ENCODE data around the gene MRTFB. TPM values are rescaled to one million over a fixed set of nuclear protein-coding genes. Genes with fewer than 3 reads are reported as not detected.

Gene MRTFB
- total and polyA plus RNA-seq, 2 donors (not counting 3 experiments of a cell fraction or from before 2014, with no cell fraction given), result 19.6 to 49.5 TPM

- no peak overlapping the region for H3K9ac ChIP-seq (replicated peaks; ENCODE audit: extremely low read depth, insufficient read depth, low read length)
- no peaks in the 10 kb centered on the region for H3K9me3 ChIP-seq (replicated peaks; ENCODE audit: control insufficient read depth, insufficient read depth, low read length)
- H3K9me1 ChIP-seq (replicated peaks; ENCODE audit: control insufficient read depth, extremely low read depth, insufficient read depth, low read length), result no peaks in the 10 kb centered on the region
- ChIA-PET CTCF (no interaction called here), POLR2A (no interaction called here)
- no peak for FAIRE-seq
- no peak overlapping the region for H3K27ac ChIP-seq (ENCODE audit: insufficient read depth, low read depth, low read length)
- no peaks in the 10 kb centered on the region for H3K4me1 ChIP-seq (ENCODE audit: control insufficient read depth, extremely low read depth, insufficient read depth, low read length)
- intact Hi-C loops (cut with micrococcal nuclease), result no loop called here
- no peaks in the 10 kb centered on the region for H3K79me2 ChIP-seq (ENCODE audit: control insufficient read depth, insufficient read depth, low read length)
- H3K36me3 ChIP-seq (ENCODE audit: control insufficient read depth in 2 of 2, extremely low read depth in 1 of 2, insufficient read depth in 2 of 2, low read length in 2 of 2), result no peaks in the 10 kb centered on the region
- no peak overlapping the region for H3K4me3 ChIP-seq (replicated peaks in 1 of 3; ENCODE audit: insufficient read depth in 1 of 3, low read depth in 1 of 3, low read length in 3 of 3)
- no peaks in the 10 kb centered on the region for H3K27me3 ChIP-seq (ENCODE audit: control insufficient read depth in 2 of 2, insufficient read depth in 2 of 2, low read length in 2 of 2)
- H4K20me1 ChIP-seq (replicated peaks; ENCODE audit: control insufficient read depth, extremely low read depth, insufficient read depth, low read length), result no peaks in the 10 kb centered on the region
- no TSS peak for BruUV-seq (replicated peaks)
- TF ChIP-seq FOS (IDR thresholded peaks at IDR 0.05; ENCODE audit: borderline replicate concordance, insufficient read depth, low read length) (no peak), JUN (IDR thresholded peaks at IDR 0.05; ENCODE audit: borderline replicate concordance, insufficient read depth, insufficient read length, low read depth) (no peak), MYC (IDR thresholded peaks at IDR 0.05; ENCODE audit: low read depth, low read length) (no peak)
- no peak overlapping the region for H2AFZ ChIP-seq (ENCODE audit: low read depth, low read length)
- dilution Hi-C loops (cut with MboI; ENCODE audit: extremely low pct_ligation_motif_present, low sequenced_read_pairs), result no loop called here
- no peak overlapping the region for H3K4me2 ChIP-seq (ENCODE audit: insufficient read depth, low read length)
- DNase-seq (ENCODE audit: low read depth, low spot score), result no peak
Measured at GRCh38 chr16:14205666-14206065, 134.5 kb downstream of the MRTFB start.

- Histone ChIP-seq H3K4me1 (ENCODE audit: control insufficient read depth, extremely low read depth, insufficient read depth, low read length) (no peaks in the 10 kb centered on the region), H3K27ac (ENCODE audit: insufficient read depth, low read depth, low read length) (no peak overlapping the region), H2AFZ (ENCODE audit: low read depth, low read length) (no peak overlapping the region), H3K36me3 (ENCODE audit: control insufficient read depth in 2 of 2, extremely low read depth in 1 of 2, insufficient read depth in 2 of 2, low read length in 2 of 2) (peaks cover 3 to 8% of the 10 kb centered on the region in 2 experiments), H4K20me1 (replicated peaks; ENCODE audit: control insufficient read depth, extremely low read depth, insufficient read depth, low read length) (no peaks in the 10 kb centered on the region), H3K27me3 (ENCODE audit: control insufficient read depth in 2 of 2, insufficient read depth in 2 of 2, low read length in 2 of 2) (no peaks in the 10 kb centered on the region), H3K4me2 (ENCODE audit: insufficient read depth, low read length) (no peak overlapping the region), H3K9me3 (replicated peaks; ENCODE audit: control insufficient read depth, insufficient read depth, low read length) (no peaks in the 10 kb centered on the region), H3K4me3 (replicated peaks in 1 of 3; ENCODE audit: insufficient read depth in 1 of 3, low read depth in 1 of 3, low read length in 3 of 3) (no peak overlapping the region), H3K9me1 (replicated peaks; ENCODE audit: control insufficient read depth, extremely low read depth, insufficient read depth, low read length) (no peaks in the 10 kb centered on the region), H3K9ac (replicated peaks; ENCODE audit: extremely low read depth, insufficient read depth, low read length) (no peak overlapping the region), H3K79me2 (ENCODE audit: control insufficient read depth, insufficient read depth, low read length) (no peaks in the 10 kb centered on the region)
- DNase-seq (ENCODE audit: low read depth, low spot score), result no peak
- no peak for TF ChIP-seq POLR2A (IDR thresholded peaks at IDR 0.05; ENCODE audit: low read depth, low read length)
- TF ChIP-seq JUN (IDR thresholded peaks at IDR 0.05; ENCODE audit: borderline replicate concordance, insufficient read depth, insufficient read length, low read depth), result no peak
- TF ChIP-seq MYC (IDR thresholded peaks at IDR 0.05; ENCODE audit: low read depth, low read length), result no peak
- TF ChIP-seq FOS (IDR thresholded peaks at IDR 0.05; ENCODE audit: borderline replicate concordance, insufficient read depth, low read length), result no peak
- no peak for TF ChIP-seq MAX (IDR thresholded peaks at IDR 0.05; ENCODE audit: insufficient read depth, insufficient read length)
- TF ChIP-seq EZH2 (IDR thresholded peaks at IDR 0.05; ENCODE audit: borderline replicate concordance, low read depth, low read length, severe bottlenecking), result no peak
- no peak for TF ChIP-seq POLR2AphosphoS5 (IDR thresholded peaks at IDR 0.05; ENCODE audit: insufficient read depth, low read depth, low read length)
- no peak for TF ChIP-seq CTCF (IDR thresholded peaks at IDR 0.05; ENCODE audit: extremely low read depth in 1 of 2, insufficient read depth in 1 of 2, low read depth in 1 of 2, low read length in 2 of 2)
- TF ChIP-seq GATA2 (IDR thresholded peaks at IDR 0.05; ENCODE audit: insufficient read depth, insufficient read length, low read depth, low read length), result no peak
- no TSS peak for BruUV-seq (replicated peaks)
- FAIRE-seq, result no peak
- CTCF ChIA-PET, result interaction anchor here (0.9 kb wide), 1 partner anchor 47 kb away, joined by 3 read pairs; no protein-coding TSS in a partner anchor
- dilution Hi-C loops (cut with MboI; ENCODE audit: extremely low pct_ligation_motif_present, low sequenced_read_pairs) (no loop called here), intact Hi-C loops (cut with micrococcal nuclease) (no loop called here)
- POLR2A ChIA-PET, result no interaction called here
Measured at GRCh38 chr16:14211856-14212543, 140.9 kb downstream of the MRTFB start.

Data from endothelial cell of umbilical vein (primary cell).